H1 (cell line): ENCODE measurements around the gene ARHGAP42. TPM values are rescaled to one million over a fixed set of nuclear protein-coding genes. Genes with fewer than 3 reads are reported as not detected.

ENCODE experiments used
- CTCF ChIA-PET: fragments of 300-600 bp; sonication (Branson Sonifier 250); formaldehyde crosslinking; loops from one replicate; lab custom pipeline; 2021; ENCODE audit not compliant: partially characterized antibody; lab: Charles Lee
- POLR2A ChIA-PET: fragments of 300-600 bp; sonication (Branson Sonifier 250); formaldehyde crosslinking; loops from one replicate; lab custom pipeline; 2021; ENCODE audit warnings: inconsistent platforms; ENCODE audit not compliant: partially characterized antibody; lab: Charles Lee
- DNase-seq, 2 experiments: peaks; one replicate each; pipeline versions ENCODE4 v3.0.0 to v3.0.0-alpha.2; 2010 to 2022; ENCODE audit warnings: low spot score in 2 of 2, low read depth in 1 of 2, mixed read lengths in 1 of 2
- FAIRE-seq: peaks from 2 replicates; lab custom pipeline; 2011; peaks lifted over from hg19 to GRCh38; lab: Jason Lieb, UNC
- H2AFZ ChIP-seq: 2 replicates; pipeline ENCODE4 v1.8.1; 2012; ENCODE audit warnings: low read length, inconsistent platforms
- H2AK5ac ChIP-seq: 2 replicates; pipeline ENCODE4 v1.6.1; 2013; ENCODE audit warnings: low read depth, low read length
- H2BK120ac ChIP-seq: replicated peaks from 2 replicates; pipeline ENCODE3; 2013; ENCODE audit warnings: low read depth, low read length, inconsistent platforms
- H2BK12ac ChIP-seq: 2 replicates; pipeline ENCODE4 v1.6.1; 2013; ENCODE audit warnings: low read depth, low read length
- H2BK15ac ChIP-seq: 2 replicates; pipeline ENCODE4 v1.6.1; 2013; ENCODE audit warnings: low read length
- H2BK20ac ChIP-seq: 2 replicates; pipeline ENCODE4 v1.6.1; 2013; ENCODE audit warnings: low read length
- H2BK5ac ChIP-seq: 2 replicates; pipeline ENCODE4 v1.6.1; 2013; ENCODE audit warnings: low read depth, low read length
- H3K14ac ChIP-seq: 2 replicates; pipeline ENCODE4 v1.6.1; 2013; ENCODE audit warnings: inconsistent platforms; ENCODE audit not compliant: insufficient read length
- H3K18ac ChIP-seq: 2 replicates; pipeline ENCODE4 v1.6.1; 2013; ENCODE audit warnings: low read length; ENCODE audit errors: extremely low read depth
- H3K23ac ChIP-seq: 2 replicates; pipeline ENCODE4 v1.6.1; 2013; ENCODE audit warnings: inconsistent platforms; ENCODE audit not compliant: insufficient read length
- H3K23me2 ChIP-seq: 2 replicates; pipeline ENCODE4 v1.6.1; 2013; ENCODE audit warnings: low read depth, low read length
- H3K27ac ChIP-seq: 2 replicates; pipeline ENCODE4 v1.6.1; 2011; ENCODE audit warnings: low read depth, low read length, inconsistent platforms
- H3K27me3 ChIP-seq, 4 experiments: replicated peaks in 1 of 4; 1 replicate in 1 of 4; 2 replicates in 3 of 4; pipeline versions ENCODE4 v1.6.1 to v1.8.1; 2011 to 2013; ENCODE audit warnings: low read length in 3 of 4, mild to moderate bottlenecking in 3 of 4, inconsistent platforms in 2 of 4, mixed read lengths in 2 of 4, moderate library complexity in 1 of 4; ENCODE audit not compliant: control insufficient read depth in 3 of 4, insufficient read depth in 3 of 4; ENCODE audit errors: extremely low read depth in 1 of 4
- H3K36me3 ChIP-seq, 4 experiments: 2 replicates each; pipeline versions ENCODE4 v1.6.1 to v1.8.1; 2011 to 2013; ENCODE audit warnings: mild to moderate bottlenecking in 4 of 4, low read length in 3 of 4, moderate library complexity in 2 of 4, control low read depth in 1 of 4, inconsistent platforms in 1 of 4; ENCODE audit not compliant: insufficient read depth in 4 of 4, control insufficient read depth in 2 of 4
- H3K4ac ChIP-seq: replicated peaks from 2 replicates; pipeline ENCODE3; 2013; ENCODE audit warnings: low read length, low read depth, mixed read lengths, inconsistent platforms; ENCODE audit not compliant: insufficient read length
- H3K4me1 ChIP-seq, 4 experiments: replicated peaks in 1 of 4; 1 replicate in 1 of 4; 2 replicates in 3 of 4; pipeline versions ENCODE4 v1.6.1 to v1.8.1; 2011 to 2013; ENCODE audit warnings: low read length in 3 of 4, inconsistent platforms in 2 of 4, mixed read lengths in 1 of 4; ENCODE audit not compliant: insufficient read depth in 4 of 4, control insufficient read depth in 3 of 4
- H3K4me2 ChIP-seq, 2 experiments: 2 replicates each; pipeline versions ENCODE4 v1.6.1 to v1.8.1; 2011 to 2013; ENCODE audit warnings: low read depth in 2 of 2, low read length in 2 of 2, control low read depth in 1 of 2, inconsistent platforms in 1 of 2, mild to moderate bottlenecking in 1 of 2; ENCODE audit not compliant: insufficient read depth in 1 of 2
- H3K4me3 ChIP-seq, 4 experiments: fragments of 200-600, 300-600 bp in 1 of 4; sonication (generic), shearing (Covaris generic), sonication (Bioruptor Twin) in 1 of 4; 2 replicates each; pipeline versions ENCODE4 v1.5.1 to v1.8.1; 2011 to 2016; ENCODE audit warnings: low read length in 4 of 4, low read depth in 3 of 4, control low read depth in 2 of 4, inconsistent platforms in 2 of 4, mild to moderate bottlenecking in 2 of 4, mixed read lengths in 1 of 4, moderate library complexity in 1 of 4; ENCODE audit not compliant: insufficient read depth in 2 of 4; ENCODE audit errors: extremely low read depth in 1 of 4
- H3K56ac ChIP-seq: replicated peaks from 2 replicates; pipeline ENCODE3; 2013; ENCODE audit warnings: low read depth, mild to moderate bottlenecking, mixed read lengths, low read length, inconsistent platforms; ENCODE audit not compliant: insufficient read length
- H3K79me1 ChIP-seq: 2 replicates; pipeline ENCODE4 v1.6.1; 2013; ENCODE audit warnings: low read depth, low read length, control low read depth
- H3K79me2 ChIP-seq, 2 experiments: 2 replicates each; pipeline versions ENCODE4 v1.6.1 to v1.8.1; 2012 to 2013; ENCODE audit warnings: low read length in 2 of 2, mild to moderate bottlenecking in 2 of 2, inconsistent platforms in 1 of 2; ENCODE audit not compliant: insufficient read depth in 2 of 2, control insufficient read depth in 1 of 2
- H3K9ac ChIP-seq, 4 experiments: replicated peaks in 1 of 4; 1 replicate in 1 of 4; 2 replicates in 3 of 4; pipeline versions ENCODE4 v1.6.1 to v1.8.1; 2011 to 2013; ENCODE audit warnings: low read depth in 3 of 4, low read length in 3 of 4, control low read depth in 2 of 4, mild to moderate bottlenecking in 2 of 4, moderate library complexity in 2 of 4, inconsistent platforms in 1 of 4; ENCODE audit errors: extremely low read depth in 1 of 4
- H3K9me3 ChIP-seq, 2 experiments: 2 replicates each; pipeline versions ENCODE4 v1.6.1 to v1.8.1; 2012 to 2013; ENCODE audit warnings: mild to moderate bottlenecking in 2 of 2, moderate library complexity in 2 of 2, control low read depth in 1 of 2, inconsistent platforms in 1 of 2, low read depth in 1 of 2, low read length in 1 of 2, mixed read lengths in 1 of 2; ENCODE audit not compliant: insufficient read depth in 2 of 2
- H4K20me1 ChIP-seq, 2 experiments: replicated peaks in 1 of 2; 2 replicates each; pipeline versions ENCODE3 to v1.8.1; 2011 to 2013; ENCODE audit warnings: inconsistent platforms in 2 of 2, low read length in 2 of 2, mild to moderate bottlenecking in 1 of 2; ENCODE audit not compliant: insufficient read depth in 2 of 2, control insufficient read depth in 1 of 2
- H4K5ac ChIP-seq: 2 replicates; pipeline ENCODE4 v1.6.1; 2013; ENCODE audit warnings: low read length, low read depth, mixed read lengths, inconsistent platforms; ENCODE audit not compliant: insufficient read length
- H4K8ac ChIP-seq: 2 replicates; pipeline ENCODE4 v1.8.0; 2013; ENCODE audit warnings: mild to moderate bottlenecking, moderate library complexity, low read length, inconsistent platforms; ENCODE audit not compliant: insufficient read depth; ENCODE audit errors: extremely low read depth
- H4K91ac ChIP-seq: replicated peaks from 2 replicates; pipeline ENCODE3; 2013; ENCODE audit warnings: low read length, mixed read lengths, inconsistent platforms; ENCODE audit not compliant: insufficient read length
- CBX8 ChIP-seq: fragments of 300-800, 300-1000 bp; sonication (generic); IDR thresholded peaks from 2 replicates; pipeline ENCODE4 v1.7.1; 2016; ENCODE audit warnings: low read depth, low read length, borderline replicate concordance
- CHD2 ChIP-seq: IDR thresholded peaks from 2 replicates; pipeline ENCODE4 v1.6.1; 2012; ENCODE audit warnings: low read length, improper control_type of control experiment
- RXRA ChIP-seq: IDR thresholded peaks from 2 replicates; pipeline ENCODE4 v1.6.1; 2011; ENCODE audit warnings: low read depth, mild to moderate bottlenecking, low read length, moderate library complexity; ENCODE audit not compliant: insufficient read depth
- SUZ12 ChIP-seq: fragments of 200-600 bp; sonication (generic); IDR thresholded peaks from 2 replicates; pipeline ENCODE4 v1.6.1; 2012; ENCODE audit warnings: mild to moderate bottlenecking, inconsistent platforms, low read length, moderate library complexity, mixed read lengths
- TAF7 ChIP-seq: optimal IDR thresholded peaks from 2 replicates; pipeline ENCODE3; 2011; ENCODE audit warnings: low read depth, mild to moderate bottlenecking, inconsistent platforms, low read length, moderate library complexity, borderline replicate concordance
- TCF12 ChIP-seq: IDR thresholded peaks from 2 replicates; pipeline ENCODE4 v1.6.1; 2011; ENCODE audit warnings: low read depth, mild to moderate bottlenecking, low read length
- WGBS, 2 experiments: shearing (Covaris generic) in 1 of 2; methylation state at CpG; one replicate each; pipeline versions ENCODE4 v1.1.6 to v1.1.7; 2013 to 2015; ENCODE audit warnings: low lambda C conversion rate in 2 of 2, mixed read lengths in 2 of 2, inconsistent platforms in 1 of 2, low coverage in 1 of 2, missing lambda C conversion rate in 1 of 2; ENCODE audit not compliant: insufficient replicate concordance in 2 of 2, insufficient coverage in 1 of 2, insufficient read length in 1 of 2; ENCODE audit errors: extremely low coverage in 1 of 2, missing lambda C conversion rate in 1 of 2; 5-methylcytosine and 5-hydroxymethylcytosine counted together
- polyA plus RNA-seq, 7 experiments: library from polyadenylated mRNA; depleted of rRNA in 3 of 7; stranded (reverse) in 5 of 7; unstranded in 2 of 7; fragments of >200 nt in 5 of 7; fragments of 200-250 nt in 2 of 7; gene quantifications; 1 replicate in 5 of 7; 2 replicates in 1 of 7; 4 replicates in 1 of 7; pipeline versions ENCODE4 v1.2.1 to v1.2.3, GENCODE V29; 2011 to 2013; ENCODE audit warnings: missing spikeins in 2 of 7, mixed read lengths in 2 of 7
- total RNA-seq: library from RNA; stranded (reverse); fragmentation: NEBNext Ultra II Directional; extraction: Animal tissue kit (Norgen Biotek cat#: 25700); gene quantifications from 2 replicates; pipeline ENCODE4 v1.2.1, GENCODE V29; 2021
- TF ChIP-seq, protein P1 (sequence below): IDR thresholded peaks from 2 replicates; pipeline ENCODE4 v1.6.1; 2011; ENCODE audit warnings: low read length, improper control_type of control experiment

Gene ARHGAP42
- total and polyA plus RNA-seq, 2 of the 8 experiments (the other 6 are each of a cell fraction or from before 2014, with no cell fraction given) = 22.2 to 33.5 TPM

GRCh38 chr11:100788561-100789295 lies 101.6 kb downstream of the ARHGAP42 start:
- Histone ChIP-seq H2BK15ac (no peak overlapping the region), H3K18ac (no peak overlapping the region), H3K14ac (no peak overlapping the region), H3K36me3 (no peaks in the 10 kb centered on the region), H3K9ac (no peak overlapping the region), H4K91ac (no peak overlapping the region), H4K8ac (no peak overlapping the region), H3K27me3 (no peaks in the 10 kb centered on the region), H2BK12ac (no peak overlapping the region; the same call in 1 of the 2 replicates), H3K4me2 (no peak overlapping the region), H2BK120ac (no peak overlapping the region), H3K27ac (no peak overlapping the region), H2AFZ (no peak overlapping the region), H3K4ac (no peak overlapping the region), H4K5ac (no peak overlapping the region), H3K79me2 (peaks cover 0 to 64% of the 10 kb centered on the region in 2 experiments; a peak in 2 of 4 replicates), H4K20me1 (no peaks in the 10 kb centered on the region), H3K79me1 (no peaks in the 10 kb centered on the region; the same call in 1 of the 2 replicates), H2BK5ac (peak overlapping the region; percentile 95; the same call in 1 of the 2 replicates), H3K4me1 (peaks cover 2 to 21% (median 11%) of the 10 kb centered on the region in 4 experiments; a peak in 5 of 7 replicates), H3K56ac (no peak overlapping the region), H3K9me3 (no peaks in the 10 kb centered on the region), H2AK5ac (peak overlapping the region; percentile 98; the same call in 1 of the 2 replicates), H3K23me2 (no peaks in the 10 kb centered on the region), H3K23ac (no peak overlapping the region), H3K4me3 (no peak overlapping the region), H2BK20ac (no peak overlapping the region)
- CTCF ChIA-PET = no interaction called here
- 100% methylated on average over 1 of the region's 1 CpG; no CpG with 5 or more reads in 1 of the 2 experiments for WGBS, 2 experiments
- FAIRE-seq = no peak
- no peak for DNase-seq
- POLR2A ChIA-PET = no interaction called here
- TF ChIP-seq CHD2 = no peak
- TF ChIP-seq SUZ12 = no peak
- TF ChIP-seq, protein P1, sequence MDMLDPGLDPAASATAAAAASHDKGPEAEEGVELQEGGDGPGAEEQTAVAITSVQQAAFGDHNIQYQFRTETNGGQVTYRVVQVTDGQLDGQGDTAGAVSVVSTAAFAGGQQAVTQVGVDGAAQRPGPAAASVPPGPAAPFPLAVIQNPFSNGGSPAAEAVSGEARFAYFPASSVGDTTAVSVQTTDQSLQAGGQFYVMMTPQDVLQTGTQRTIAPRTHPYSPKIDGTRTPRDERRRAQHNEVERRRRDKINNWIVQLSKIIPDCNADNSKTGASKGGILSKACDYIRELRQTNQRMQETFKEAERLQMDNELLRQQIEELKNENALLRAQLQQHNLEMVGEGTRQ = no peak
- TF ChIP-seq CBX8 = no peak
- TF ChIP-seq TAF7 = no peak
- no peak for TF ChIP-seq TCF12
- TF ChIP-seq RXRA = no peak
